Stimulated activated naive CD8-positive, alpha-beta T cell treated with anti-CD3 and anti-CD28 coated beads, Interleukin-15, Interleukin-2, amounts not matched to agents 100 U/mL and 50 U/mL, for 24 hours (primary cell): ENCODE data around the gene SPTLC1.
A peak's percentile ranks its signal among the peaks of the same experiment; 100 is the strongest.
"Not testable (repeated sequence)": the region's sequence is repeated elsewhere in the genome, so short reads cannot be mapped to it uniquely, and the experiment has no call there.

Experiments used
- ATAC-seq: fragments of 150-1000 bp; cut with Tn5 transposase; one replicate; pipeline ENCODE4 v1.10.0; 2021
- DNase-seq: peaks from one replicate; pipeline ENCODE4 v3.0.0; 2021

Gene SPTLC1

DNA sequence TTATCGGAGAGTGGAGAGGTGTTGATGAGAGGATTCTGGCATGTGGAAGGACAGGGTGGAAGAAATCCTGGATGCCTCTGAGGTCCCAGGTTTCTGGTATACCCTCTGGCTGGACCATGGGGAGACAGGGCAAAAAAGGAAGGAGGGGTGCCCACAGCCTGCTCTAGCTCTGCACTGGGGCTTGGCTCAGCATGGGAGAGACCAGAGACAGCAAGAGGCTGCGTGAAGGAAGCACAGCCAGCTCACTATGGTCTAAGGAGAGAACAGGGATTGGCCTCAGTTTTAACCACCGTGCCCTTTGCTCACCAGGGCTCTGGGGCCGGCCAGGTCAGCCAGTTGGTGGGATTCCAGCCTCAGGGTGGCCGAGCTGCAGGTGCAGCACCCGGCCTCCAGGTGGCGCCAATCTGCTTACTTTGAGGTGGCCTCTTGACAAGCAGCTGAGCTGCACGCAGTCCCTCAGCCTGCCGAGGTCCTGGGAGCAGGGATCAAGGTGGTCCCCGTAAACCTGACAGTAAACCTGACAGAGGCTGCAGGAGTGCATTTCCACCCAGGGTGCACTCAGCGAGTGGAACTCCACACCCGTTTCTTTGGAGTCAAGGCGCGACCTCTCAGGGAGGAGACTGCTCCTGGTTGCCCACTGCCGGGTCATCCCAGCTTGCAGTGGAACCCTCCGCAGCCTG lies 25.0 kb upstream of the SPTLC1 start:
- DNase-seq: peak; percentile 82
- ATAC-seq: peak; percentile 61

DNA sequence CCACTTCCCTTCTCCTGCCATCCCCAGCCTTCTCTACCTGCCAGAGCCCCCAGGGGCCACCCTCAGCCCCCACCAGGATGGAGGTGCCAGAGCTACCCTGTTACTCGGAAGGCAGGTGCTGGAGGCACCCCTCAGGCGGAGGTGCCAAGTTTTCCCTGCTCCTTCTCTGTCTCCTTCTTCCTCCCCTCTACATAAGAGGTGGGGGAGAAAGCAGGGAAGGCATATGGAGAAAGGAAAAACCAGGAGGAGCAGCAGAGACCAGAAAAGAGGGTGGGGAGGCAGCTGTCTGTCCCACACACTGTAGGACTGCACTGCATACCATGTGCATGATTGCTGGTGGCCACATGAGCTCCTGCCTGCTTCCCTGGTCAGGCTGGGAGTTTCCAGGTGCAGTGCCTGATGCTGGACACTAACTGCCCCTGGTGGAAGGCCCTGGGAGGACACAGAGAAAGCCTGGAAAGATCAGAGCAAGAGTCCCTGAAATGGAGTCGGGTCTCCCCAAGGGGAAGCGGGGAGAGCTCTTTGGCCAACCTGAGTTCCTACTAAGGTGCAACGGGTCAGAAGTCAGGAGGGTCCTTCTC lies 23.8 kb upstream of the SPTLC1 start:
- not testable (repeated sequence) for ATAC-seq, DNase-seq

DNA sequence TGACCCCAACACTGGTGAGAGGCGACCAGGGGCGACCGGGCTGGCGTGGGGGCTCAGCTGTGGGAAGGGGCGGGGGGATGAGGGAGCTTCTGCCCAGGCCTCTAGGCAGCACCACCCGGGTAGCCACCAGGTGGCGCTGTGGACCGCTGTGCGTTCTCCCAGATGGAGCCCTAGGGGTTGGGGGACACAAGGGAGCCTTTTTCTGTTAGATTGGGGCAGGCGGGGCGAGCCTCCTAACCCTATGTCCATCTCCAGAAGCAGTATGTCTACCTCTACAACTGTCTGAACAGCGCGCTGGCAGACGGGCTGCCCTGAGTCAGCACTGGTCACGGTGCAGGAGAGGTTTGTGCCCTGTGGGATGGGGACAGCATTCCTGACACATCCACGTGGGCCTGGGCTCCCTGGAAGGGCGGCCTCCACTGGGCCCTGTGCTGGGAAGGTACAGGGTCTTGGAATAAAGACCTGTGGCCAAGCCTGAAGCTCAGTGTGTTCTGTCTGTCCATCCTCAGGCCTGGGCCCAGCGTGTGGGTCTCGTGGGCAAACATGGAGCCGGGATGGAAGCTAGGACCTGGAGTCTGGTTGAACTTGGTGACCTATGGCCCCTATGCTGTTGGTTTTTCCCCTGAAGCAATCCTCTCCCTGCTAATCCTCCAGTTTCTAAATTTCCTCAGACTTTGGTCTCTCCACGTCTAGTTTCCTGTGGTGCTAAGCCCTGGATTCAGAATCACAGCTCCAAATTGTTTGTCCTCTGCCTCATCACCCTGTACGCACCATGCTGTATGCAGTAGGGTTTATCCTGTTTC lies 23.1 kb upstream of the SPTLC1 start:
- DNase-seq (peak; percentile 86), ATAC-seq (peak; percentile 53)

DNA sequence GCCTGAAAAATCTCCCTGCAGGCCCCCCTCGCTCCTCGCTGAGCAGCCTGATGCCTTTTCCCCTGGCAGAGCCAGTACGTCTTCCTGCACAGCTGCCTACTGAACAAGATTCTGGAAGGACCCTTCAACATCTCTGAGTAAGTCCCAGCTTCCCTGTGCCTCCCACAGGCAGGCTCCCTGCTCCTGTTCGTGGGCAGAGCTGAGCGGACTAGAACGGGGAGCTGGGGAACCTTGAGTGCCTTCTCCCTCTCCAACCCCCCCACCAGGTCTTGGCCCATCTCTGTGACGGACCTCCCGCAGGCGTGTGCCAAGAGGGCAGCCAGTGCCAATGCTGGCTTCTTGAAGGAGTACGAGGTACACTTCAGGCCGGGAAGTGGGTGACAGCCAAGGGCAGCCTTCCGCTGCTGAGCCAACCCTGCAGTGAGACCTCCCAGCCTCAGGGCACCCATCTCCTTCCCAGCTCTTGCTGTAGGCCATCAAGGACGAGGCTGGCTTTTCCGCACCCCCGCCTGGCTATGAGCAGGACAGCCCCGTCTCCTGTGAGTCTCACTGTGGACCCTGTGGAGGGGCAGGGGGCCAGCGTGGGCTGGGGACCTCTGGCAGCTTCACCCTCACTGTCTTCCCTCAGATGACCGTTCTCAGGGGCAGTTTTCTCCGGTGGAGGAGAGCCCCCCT lies 21.1 kb upstream of the SPTLC1 start:
- no peak for ATAC-seq
- DNase-seq: no peak

DNA sequence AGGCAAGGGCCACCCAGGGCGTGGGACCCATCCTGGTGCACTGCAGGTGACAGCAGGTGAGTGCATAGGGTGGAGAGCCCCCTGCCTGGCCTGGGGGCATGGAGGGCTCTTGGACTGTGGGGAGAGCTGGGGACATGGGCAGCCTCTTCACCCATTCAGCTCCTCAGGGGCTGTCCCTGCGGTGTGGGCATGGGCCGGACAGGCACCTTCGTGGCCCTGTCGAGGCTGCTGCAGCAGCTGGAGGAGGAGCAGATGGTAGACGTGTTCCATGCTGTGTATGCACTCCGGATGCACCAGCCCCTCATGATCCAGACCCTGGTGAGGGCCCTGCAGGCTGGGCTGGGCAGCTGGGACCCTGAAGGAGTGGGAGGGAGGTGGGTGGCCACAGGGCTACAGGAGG lies 20.4 kb upstream of the SPTLC1 start:
- DNase-seq (no peak), ATAC-seq (no peak)

DNA sequence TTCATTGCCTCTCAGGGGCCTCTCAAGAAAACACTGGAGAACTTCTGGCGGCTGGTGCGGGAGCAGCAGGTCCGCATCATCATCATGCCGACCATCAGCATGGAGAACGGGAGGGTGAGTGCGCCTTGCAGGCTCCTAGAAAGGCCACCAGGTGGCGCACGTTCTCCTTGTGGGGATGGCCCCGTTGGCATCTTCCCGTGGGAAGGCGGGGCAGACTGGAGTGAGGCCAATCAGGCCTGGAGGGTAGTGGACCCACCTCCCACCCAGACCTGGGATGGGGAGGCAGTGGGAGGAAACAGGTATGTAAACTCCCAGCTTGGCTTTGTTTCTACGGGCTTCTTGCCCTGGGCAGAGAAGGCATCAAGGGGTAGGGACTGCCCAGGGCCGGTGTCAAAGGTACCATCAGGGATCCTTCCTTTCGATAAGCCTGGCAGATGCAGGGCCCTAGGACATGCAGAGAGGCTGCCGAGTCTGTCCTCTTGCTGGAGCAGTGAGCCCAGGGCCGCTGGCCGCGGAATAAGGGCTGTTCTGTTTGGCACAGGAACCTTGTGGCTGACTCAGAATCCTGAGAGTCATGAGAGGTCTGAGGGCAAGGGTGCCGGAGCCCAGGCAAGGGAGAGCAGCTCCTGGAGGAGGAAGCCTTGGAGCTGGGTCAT lies 18.9 kb upstream of the SPTLC1 start:
- ATAC-seq: peak; percentile 83
- DNase-seq: peak; percentile 83

DNA sequence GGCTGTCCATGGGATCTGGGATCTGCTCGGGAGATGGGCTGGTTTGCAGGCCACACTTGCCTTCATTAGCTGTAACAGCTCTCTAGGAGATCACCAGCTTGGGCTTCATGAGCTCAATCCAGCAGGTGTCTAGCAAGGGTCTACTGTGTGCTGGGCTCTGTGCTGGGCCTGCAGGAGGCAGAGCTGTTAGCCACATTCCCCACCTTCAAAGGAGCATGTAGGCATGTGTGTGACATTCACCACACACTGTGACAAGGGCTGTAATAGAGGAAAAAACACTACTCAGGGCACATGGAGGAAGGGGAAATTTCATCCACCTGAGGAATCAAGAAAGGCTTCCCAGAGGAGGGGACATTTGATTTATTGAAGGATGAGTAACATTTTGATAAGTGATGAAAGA lies 17.7 kb upstream of the SPTLC1 start:
- DNase-seq, ATAC-seq: not testable (repeated sequence)

DNA sequence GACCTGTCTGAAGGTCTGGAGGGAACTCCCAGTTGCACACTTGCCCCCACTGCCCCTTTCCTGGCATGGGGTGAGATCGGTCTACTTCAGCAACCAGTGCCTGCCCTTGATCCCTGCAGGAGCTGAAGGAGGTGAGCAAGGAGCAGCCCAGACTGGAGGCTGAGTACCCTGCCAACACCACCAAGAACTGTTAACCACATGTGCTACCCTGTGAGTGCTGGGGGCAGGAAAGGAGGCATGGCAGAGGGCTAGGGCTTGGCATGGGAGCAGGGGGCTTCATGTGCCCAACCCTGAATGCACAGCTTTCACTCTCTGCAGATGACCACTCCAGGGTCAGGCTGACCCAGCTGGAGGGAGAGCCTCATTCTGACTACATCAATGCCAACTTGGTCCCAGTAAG lies 17.3 kb upstream of the SPTLC1 start:
- ATAC-seq: no peak
- DNase-seq: no peak

DNA sequence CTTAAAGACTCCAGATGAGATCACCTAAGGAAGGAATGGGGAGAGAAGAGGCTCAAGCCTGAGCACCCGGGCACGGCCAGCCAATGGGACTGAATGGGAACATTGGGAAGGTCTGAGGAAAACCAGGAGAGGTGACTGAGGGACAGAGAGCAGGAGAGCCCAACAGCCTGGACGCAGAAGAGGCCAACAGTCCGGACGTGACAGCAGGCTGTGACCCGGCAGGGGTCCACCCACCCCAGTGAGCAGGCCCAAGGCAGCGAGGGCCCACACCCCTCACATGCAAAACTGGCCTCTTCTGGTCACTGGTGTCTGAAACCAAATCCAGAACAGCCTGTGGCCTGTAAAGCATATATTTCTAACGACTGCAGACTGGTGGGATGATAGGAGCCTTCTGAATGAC lies 7.6 kb upstream of the SPTLC1 start:
- DNase-seq (no peak), ATAC-seq (no peak)

DNA sequence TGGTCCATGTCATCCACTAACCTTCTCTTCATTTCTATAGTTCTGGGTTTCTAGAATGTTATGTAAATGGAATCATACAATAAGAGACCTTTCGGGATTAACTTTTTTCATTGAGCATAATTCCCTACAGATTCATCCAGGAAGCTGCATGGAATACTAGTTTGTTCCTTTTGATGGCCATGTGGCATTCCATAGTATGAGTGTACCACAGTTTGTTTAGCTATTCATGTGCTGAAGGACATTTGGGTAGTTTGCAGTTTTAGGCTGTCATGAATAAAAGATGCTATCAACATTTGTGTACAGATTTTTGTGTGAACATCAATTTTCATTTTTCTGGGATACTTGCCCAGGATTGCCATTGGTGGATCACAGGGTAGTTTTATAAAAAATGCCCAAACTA lies 6.8 kb upstream of the SPTLC1 start:
- ATAC-seq (no peak), DNase-seq (no peak)

DNA sequence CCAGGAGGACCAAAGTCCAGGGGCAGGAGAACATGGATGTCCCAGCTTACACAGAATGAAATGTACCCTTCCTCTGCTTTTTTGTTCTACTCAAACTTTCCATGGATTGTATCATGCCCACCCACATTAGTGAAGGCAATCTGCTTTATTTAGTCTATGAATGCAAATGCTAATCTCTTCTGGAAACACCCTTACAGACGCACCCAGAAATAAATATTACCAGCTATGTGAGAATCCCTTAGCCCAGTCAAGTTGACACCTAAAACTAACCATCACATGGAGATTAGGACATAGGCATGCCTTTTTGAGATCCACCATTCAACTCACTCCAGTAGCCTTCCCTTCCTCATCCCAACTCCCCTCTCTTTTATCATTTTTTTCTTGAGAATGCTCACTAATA lies 6.1 kb upstream of the SPTLC1 start:
- ATAC-seq: no peak
- no peak for DNase-seq

DNA sequence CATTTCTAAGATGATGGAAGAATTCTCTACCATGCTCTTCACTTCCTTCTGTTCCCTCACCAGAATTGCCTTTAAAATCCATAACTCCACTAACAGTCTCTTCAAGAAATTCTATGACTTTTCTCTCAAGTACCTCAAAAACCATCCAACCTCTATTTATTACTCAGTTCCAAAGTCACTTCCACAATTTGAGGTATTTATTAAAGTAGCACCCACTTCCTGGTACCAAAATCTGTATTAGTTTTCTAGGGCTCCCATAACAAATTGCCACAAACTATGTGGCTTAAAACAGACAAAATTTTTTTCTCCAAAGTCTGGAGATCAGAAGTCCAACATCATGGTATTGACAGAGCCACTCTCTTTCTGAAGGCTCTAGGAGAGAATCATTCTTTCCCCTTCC lies 4.9 kb upstream of the SPTLC1 start:
- DNase-seq (no peak), ATAC-seq (no peak)

DNA sequence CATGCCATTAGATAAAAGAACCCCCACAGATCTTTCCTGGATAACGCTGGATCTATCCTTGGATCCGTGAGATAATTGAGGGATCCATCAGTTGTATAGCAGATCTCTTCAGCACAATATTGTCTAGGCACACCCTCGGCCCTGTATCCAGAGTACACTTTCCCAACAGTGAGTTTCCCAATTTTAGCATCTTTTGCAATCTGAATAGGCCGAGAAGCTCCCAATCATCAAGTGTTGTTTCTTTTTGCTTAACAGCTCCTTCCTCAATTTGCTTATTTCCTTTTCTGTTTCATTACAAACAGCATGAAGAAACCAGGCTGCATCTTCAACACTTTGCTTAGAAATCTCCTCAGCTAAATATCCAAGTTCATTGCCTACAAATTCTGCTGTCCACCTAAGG lies 4.4 kb upstream of the SPTLC1 start:
- no peak for DNase-seq
- ATAC-seq: no peak

DNA sequence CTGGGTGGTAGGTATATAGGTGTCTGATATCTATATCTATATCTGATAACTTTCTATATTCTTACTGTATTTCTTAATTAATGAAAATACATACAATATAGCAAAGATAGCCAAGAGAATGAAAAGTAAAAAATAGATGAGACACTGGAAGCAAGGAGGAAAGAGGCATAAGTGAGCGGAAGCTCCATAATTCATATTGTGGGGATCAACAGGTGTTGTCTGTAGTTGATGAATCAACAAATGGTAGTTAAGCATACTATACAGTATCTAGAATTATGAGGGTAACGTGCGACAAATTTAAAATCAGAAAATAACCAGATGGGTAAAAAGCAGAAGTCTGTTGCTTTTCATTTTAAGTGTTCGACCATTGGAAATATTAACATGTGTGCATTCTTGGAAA lies 7.1 kb downstream of the SPTLC1 start:
- DNase-seq: no peak
- no peak for ATAC-seq

DNA sequence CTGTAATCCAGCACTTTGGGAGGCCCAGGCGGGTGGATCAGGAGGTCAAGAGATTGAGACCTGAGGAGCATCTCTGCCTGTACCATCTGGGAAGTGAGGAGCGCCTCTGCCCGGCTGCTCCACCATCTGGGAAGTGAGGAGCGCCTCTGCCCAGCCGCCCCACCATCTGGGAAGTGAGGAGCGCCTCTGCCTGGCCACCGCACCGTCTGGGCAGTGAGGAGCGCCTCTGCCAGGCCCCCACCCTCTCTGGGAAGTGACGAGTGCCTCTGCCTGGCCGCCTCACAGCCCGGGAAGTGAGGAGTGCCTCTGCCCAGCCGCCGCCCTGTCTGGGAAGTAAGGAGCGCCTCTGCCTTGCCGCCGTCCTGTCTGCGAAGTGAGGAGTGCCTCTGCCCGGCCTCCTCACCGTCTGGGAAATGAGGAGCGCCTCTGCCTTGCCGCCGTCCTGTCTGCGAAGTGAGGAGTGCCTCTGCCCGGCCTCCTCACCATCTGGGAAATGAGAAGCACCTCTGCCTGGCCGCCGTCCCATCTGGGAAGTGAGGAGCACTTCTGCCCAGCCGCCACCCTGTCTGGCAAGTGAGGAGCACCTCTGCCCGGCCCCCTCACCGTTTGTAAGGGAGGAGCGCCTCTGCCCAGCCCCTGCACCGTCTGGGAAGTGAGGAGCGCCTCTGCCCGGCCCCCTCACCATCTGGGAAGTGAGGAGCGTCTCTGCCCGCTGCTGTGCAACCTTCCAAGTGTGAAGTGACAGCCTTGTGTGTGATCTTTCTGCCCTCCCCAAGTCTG lies 9.6 kb downstream of the SPTLC1 start:
- ATAC-seq, DNase-seq: not testable (repeated sequence)

DNA sequence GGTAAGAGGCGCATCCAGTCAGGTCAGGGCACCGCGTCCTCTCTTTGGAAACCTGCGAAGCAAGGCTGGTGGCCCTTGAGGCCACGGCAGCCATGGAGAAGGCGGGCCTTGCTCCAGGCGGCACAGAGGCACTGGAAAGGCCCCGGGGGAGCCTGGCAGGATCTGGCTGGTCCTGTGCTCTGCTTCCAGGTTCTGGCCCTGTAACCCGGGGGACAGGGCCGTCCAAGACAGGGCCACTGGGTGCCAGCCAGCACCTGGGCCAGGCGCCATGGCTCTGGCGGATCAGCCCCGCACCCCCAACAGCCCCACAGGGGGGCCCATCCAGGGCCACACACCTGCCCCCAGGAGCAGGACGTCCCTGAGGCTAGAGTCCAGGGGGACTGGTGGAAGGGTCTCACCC lies 11.6 kb downstream of the SPTLC1 start:
- DNase-seq, ATAC-seq: not testable (repeated sequence)

DNA sequence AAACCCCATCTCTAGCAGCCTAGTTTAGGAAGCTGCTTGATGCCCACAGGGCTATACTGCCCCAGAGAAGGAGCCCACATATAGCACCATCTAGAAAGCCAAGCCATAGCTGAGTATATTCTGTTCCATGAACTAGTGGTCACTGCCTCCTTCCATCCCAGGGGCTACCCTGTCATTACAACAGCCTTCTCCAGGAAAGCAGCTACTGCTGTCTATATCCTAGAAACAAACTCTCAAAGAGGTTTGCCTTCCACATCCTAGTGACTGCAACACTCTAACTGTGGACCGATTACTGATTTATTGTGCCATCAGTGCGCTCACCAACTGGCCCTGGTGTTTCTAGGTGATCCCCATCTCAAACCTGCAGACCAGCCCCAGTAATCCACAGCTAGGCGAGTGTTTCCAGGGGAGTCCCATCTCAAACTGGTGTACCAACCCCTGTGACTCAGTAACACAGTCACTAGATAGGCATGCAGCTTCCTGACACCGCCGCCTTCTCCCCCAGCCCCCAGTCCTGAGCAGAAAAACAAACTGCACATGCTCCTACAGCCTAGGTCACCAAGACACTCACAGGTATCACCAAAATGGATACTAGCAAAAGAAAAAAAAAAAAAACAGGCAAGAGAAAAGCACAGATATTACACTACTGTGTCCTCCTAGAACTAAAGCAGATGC lies 14.8 kb downstream of the SPTLC1 start:
- ATAC-seq (no peak), DNase-seq (no peak)

DNA sequence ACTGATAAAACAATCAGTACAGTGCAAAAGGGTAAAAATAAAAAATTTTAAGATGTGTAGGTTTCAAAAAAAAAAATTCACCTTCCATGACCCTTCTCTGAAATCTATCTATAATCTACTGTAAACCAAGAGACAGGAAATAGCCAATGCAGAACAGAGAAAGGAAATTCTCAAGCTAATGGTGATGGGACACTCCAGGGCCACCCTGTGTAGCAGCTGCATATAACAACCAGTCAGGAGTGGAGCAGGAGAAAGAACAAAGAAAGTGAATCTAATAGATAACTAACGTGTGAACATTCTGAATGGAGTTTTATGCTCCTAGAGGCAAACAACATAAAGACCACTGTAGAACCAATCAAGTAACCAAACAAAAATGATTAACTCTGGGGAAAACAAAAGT lies 16.6 kb downstream of the SPTLC1 start:
- DNase-seq (no peak), ATAC-seq (no peak)

DNA sequence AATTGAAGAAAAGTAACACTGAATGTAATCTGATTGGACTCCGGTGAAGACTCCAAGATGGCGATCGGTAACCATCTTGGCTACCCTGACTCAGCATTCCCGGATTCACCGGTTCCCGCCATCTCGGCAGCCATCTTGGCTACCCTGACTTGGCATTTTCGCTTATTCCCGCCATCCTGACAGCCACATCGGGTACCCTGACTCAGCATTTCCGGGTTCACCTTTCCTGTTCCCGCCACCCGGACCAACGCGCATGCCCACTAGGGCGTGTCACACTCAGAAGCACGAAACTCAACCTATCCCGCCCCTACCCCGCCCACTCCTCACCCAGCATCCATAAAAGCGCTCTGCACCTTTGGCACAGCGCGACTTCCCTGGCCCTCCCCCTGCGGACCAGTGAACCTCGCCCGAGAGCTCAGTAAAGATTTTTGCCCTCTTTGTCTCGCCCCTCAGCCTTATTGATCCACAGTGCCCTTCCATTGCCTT lies 17.2 kb downstream of the SPTLC1 start:
- ATAC-seq: no peak
- DNase-seq: peak; percentile 57

DNA sequence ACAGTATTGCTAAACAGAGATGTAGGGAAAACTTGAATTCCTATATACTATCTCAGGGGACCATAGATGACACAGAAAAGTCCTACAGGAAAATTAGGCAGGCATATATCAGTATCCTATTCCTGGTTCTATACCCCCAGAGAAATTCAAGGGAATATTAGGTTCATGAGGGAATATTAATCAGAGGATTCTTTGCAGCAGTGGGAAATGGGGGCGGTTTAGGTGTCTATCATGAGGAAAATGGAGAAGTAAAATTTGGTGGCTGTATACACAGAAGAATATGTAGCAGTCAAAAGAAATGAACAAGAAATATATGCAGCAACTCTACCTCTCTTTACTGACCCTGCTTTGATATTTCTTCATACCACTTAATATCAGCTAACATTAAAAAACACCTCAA lies 20.0 kb downstream of the SPTLC1 start:
- no peak for DNase-seq

DNA sequence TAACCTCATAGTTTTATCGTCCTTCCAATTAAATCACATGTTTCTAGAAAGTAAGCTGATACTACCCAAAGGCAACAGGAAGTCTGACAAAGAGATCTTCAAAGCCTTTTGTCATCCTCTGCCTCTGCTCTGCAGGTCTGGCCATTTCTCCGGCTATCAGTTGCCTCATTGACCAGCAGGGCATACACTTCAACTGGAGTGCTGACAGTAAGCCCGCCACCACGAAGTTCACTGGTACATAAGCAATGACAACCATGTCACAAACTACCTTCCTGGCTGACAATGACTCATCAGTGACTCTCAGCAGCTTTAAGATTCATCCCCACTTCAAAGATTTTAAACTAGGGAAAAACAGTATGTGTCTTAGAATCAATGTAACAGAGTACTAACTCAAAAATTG lies 20.6 kb downstream of the SPTLC1 start:
- DNase-seq: peak; percentile 27
- ATAC-seq: peak; percentile 91

More for the DNA sequence above, 20.0 kb downstream of the SPTLC1 start:
- ATAC-seq: no peak
